ENCODE data around the gene CEP192. TPM values are rescaled to one million over a fixed set of nuclear protein-coding genes. Genes with fewer than 3 reads are reported as not detected.

The CEP192 gene
- total and polyA plus RNA-seq, 2 of the 13 experiments (the other 11 are each of a cell fraction or from before 2014, with no cell fraction given), result 15.3 to 24.7 TPM

DNA sequence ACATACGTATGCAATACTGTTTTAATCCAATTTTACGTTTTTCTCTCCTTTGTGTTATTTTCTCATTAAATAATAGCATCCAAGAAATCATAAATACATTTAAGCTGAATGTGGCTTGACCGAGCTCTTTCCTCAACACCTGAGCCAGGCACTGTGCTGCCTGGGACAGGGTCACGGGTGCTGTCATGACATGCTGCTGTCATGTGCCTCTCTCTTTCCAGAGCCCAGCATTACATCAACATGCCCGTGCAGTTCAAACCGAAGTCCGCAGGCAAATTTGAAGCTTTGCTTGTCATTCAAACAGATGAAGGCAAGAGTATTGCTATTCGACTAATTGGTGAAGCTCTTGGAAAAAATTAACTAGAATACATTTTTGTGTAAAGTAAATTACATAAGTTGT, 133.2 kb downstream of the CEP192 start:
- Histone ChIP-seq H3K4me2 (ENCODE audit: low read depth, low read length) (no peak overlapping the region), H3K27me3 (ENCODE audit: control insufficient read depth in 1 of 2, insufficient read depth in 2 of 2, low read length in 2 of 2) (no peaks in the 10 kb centered on the region), H3K79me2 (ENCODE audit: insufficient read depth, low read length) (no peaks in the 10 kb centered on the region), H2AFZ (ENCODE audit: low read length) (no peak overlapping the region), H3K27ac (ENCODE audit: extremely low read length, insufficient read depth, low read length) (no peak overlapping the region), H4K20me1 (ENCODE audit: insufficient read depth, low read length) (no peaks in the 10 kb centered on the region), H3K9ac (ENCODE audit: insufficient read depth, low read depth, low read length) (no peak overlapping the region), H3K9me3 (ENCODE audit: low read length) (no peaks in the 10 kb centered on the region), H3K36me3 (replicated peaks in 1 of 2; ENCODE audit: control insufficient read depth in 1 of 2, insufficient read depth in 2 of 2, low read length in 2 of 2) (peaks cover 2 to 8% of the 10 kb centered on the region in 2 experiments; a peak in 4 of 5 replicates), H3K4me1 (ENCODE audit: insufficient read depth, low read length) (no peaks in the 10 kb centered on the region), H3K4me3 (replicated peaks in 1 of 3; ENCODE audit: insufficient read depth in 1 of 3, low read depth in 2 of 3, low read length in 3 of 3) (no peak overlapping the region)
- DNase-seq (ENCODE audit: low spot score) (no peak), FAIRE-seq (no peak), ATAC-seq (no peak)
- 96% methylated on average over 8 of the region's 8 CpGs for WGBS (ENCODE audit: low lambda C conversion rate)
- CTCF ChIA-PET (ENCODE audit: low intra/inter-chr PET ratio, low total read pairs), result no interaction called here
- BruUV-seq (replicated peaks), result no TSS peak
- POLR2A ChIA-PET, result interaction anchor here (1.9 kb wide), 1 partner anchor 13 kb away, joined by 6 read pairs; no protein-coding TSS in a partner anchor
- in situ Hi-C loops (cut with HindIII; ENCODE audit: extremely low pct_ligation_motif_present, low pct_unique_long_range_greater_than_20kb), result no loop called here
- intact Hi-C loops (cut with micrococcal nuclease; ENCODE audit: unreplicated experiment), result no loop called here
- TF ChIP-seq HNRNPUL1 (IDR thresholded peaks at IDR 0.05; ENCODE audit: low read depth, low read length) (no peak), DNMT1 (CRISPR knock-in tag; IDR thresholded peaks at IDR 0.05) (no peak), JUND (CRISPR knock-in tag; IDR thresholded peaks at IDR 0.05) (no peak), SOX5 (CRISPR knock-in tag; IDR thresholded peaks at IDR 0.05; ENCODE audit: borderline replicate concordance) (no peak), NONO (IDR thresholded peaks at IDR 0.05) (no peak), NONO (CRISPR knock-in tag; conservative IDR thresholded peaks at IDR 0.05) (no peak), KLF13 (CRISPR knock-in tag; IDR thresholded peaks at IDR 0.05) (no peak), MED8 (CRISPR knock-in tag; IDR thresholded peaks at IDR 0.05; ENCODE audit: insufficient replicate concordance) (no peak), CHD2 (IDR thresholded peaks at IDR 0.05; ENCODE audit: low read depth, low read length) (no peak), ELF1 (CRISPR knock-in tag; IDR thresholded peaks at IDR 0.05) (no peak), TBP (CRISPR knock-in tag; IDR thresholded peaks at IDR 0.05) (no peak), NCOA2 (CRISPR knock-in tag; IDR thresholded peaks at IDR 0.05) (no peak)
- TF ChIP-seq, protein P1, sequence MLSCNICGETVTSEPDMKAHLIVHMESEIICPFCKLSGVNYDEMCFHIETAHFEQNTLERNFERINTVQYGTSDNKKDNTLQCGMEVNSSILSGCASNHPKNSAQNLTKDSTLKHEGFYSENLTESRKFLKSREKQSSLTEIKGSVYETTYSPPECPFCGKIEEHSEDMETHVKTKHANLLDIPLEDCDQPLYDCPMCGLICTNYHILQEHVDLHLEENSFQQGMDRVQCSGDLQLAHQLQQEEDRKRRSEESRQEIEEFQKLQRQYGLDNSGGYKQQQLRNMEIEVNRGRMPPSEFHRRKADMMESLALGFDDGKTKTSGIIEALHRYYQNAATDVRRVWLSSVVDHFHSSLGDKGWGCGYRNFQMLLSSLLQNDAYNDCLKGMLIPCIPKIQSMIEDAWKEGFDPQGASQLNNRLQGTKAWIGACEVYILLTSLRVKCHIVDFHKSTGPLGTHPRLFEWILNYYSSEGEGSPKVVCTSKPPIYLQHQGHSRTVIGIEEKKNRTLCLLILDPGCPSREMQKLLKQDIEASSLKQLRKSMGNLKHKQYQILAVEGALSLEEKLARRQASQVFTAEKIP (CRISPR knock-in tag; IDR thresholded peaks at IDR 0.05; ENCODE audit: borderline replicate concordance), result no peak
- TF ChIP-seq, protein P2, sequence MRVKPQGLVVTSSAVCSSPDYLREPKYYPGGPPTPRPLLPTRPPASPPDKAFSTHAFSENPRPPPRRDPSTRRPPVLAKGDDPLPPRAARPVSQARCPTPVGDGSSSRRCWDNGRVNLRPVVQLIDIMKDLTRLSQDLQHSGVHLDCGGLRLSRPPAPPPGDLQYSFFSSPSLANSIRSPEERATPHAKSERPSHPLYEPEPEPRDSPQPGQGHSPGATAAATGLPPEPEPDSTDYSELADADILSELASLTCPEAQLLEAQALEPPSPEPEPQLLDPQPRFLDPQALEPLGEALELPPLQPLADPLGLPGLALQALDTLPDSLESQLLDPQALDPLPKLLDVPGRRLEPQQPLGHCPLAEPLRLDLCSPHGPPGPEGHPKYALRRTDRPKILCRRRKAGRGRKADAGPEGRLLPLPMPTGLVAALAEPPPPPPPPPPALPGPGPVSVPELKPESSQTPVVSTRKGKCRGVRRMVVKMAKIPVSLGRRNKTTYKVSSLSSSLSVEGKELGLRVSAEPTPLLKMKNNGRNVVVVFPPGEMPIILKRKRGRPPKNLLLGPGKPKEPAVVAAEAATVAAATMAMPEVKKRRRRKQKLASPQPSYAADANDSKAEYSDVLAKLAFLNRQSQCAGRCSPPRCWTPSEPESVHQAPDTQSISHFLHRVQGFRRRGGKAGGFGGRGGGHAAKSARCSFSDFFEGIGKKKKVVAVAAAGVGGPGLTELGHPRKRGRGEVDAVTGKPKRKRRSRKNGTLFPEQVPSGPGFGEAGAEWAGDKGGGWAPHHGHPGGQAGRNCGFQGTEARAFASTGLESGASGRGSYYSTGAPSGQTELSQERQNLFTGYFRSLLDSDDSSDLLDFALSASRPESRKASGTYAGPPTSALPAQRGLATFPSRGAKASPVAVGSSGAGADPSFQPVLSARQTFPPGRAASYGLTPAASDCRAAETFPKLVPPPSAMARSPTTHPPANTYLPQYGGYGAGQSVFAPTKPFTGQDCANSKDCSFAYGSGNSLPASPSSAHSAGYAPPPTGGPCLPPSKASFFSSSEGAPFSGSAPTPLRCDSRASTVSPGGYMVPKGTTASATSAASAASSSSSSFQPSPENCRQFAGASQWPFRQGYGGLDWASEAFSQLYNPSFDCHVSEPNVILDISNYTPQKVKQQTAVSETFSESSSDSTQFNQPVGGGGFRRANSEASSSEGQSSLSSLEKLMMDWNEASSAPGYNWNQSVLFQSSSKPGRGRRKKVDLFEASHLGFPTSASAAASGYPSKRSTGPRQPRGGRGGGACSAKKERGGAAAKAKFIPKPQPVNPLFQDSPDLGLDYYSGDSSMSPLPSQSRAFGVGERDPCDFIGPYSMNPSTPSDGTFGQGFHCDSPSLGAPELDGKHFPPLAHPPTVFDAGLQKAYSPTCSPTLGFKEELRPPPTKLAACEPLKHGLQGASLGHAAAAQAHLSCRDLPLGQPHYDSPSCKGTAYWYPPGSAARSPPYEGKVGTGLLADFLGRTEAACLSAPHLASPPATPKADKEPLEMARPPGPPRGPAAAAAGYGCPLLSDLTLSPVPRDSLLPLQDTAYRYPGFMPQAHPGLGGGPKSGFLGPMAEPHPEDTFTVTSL (CRISPR knock-in tag; IDR thresholded peaks at IDR 0.05; ENCODE audit: borderline replicate concordance), result no peak

All from HepG2 (cell line).